HepG2 (cell line): ENCODE data around the gene ZCCHC17. TPM values are rescaled to one million over a fixed set of nuclear protein-coding genes. Genes with fewer than 3 reads are reported as not detected.

Experiments
- FOXA1 ChIP-seq, 2 experiments: fragments of 450-650 bp in 1 of 2; sonication (generic) in 1 of 2; formaldehyde crosslinking in 1 of 2; IDR thresholded peaks; 2 replicates each; pipeline versions ENCODE4 v1.4.0 to v1.6.1; 2016 to 2020; ENCODE audit warnings: missing genetic modification reagents in 1 of 2
- FOXM1 ChIP-seq: sonication (generic); formaldehyde crosslinking; IDR thresholded peaks from 2 replicates; pipeline ENCODE4 v1.5.0; 2020; ENCODE audit warnings: missing genetic modification reagents
- FOXP4 ChIP-seq: sonication (generic); formaldehyde crosslinking; IDR thresholded peaks from 2 replicates; pipeline ENCODE4 v1.4.0; 2020; ENCODE audit warnings: missing genetic modification reagents
- IKZF4 ChIP-seq: sonication (generic); formaldehyde crosslinking; IDR thresholded peaks from 2 replicates; pipeline ENCODE4 v1.5.1; 2020; ENCODE audit warnings: borderline replicate concordance, mild to moderate bottlenecking, low read depth, missing genetic modification reagents; ENCODE audit errors: not compliant biosample characterization
- KLF6 ChIP-seq: IDR thresholded peaks from 2 replicates; pipeline ENCODE4 v1.8.0; 2016; ENCODE audit warnings: missing biosample characterization, missing genetic modification reagents
- MXD1 ChIP-seq: sonication (generic); formaldehyde crosslinking; IDR thresholded peaks from 2 replicates; pipeline ENCODE4 v1.4.0; 2020; ENCODE audit warnings: mild to moderate bottlenecking, missing genetic modification reagents
- NFAT5 ChIP-seq: sonication (generic); formaldehyde crosslinking; IDR thresholded peaks from 2 replicates; pipeline ENCODE4 v1.4.0; 2020; ENCODE audit warnings: missing genetic modification reagents
- NFATC3 ChIP-seq: sonication (generic); formaldehyde crosslinking; IDR thresholded peaks from 2 replicates; pipeline ENCODE4 v1.5.1; 2020; ENCODE audit warnings: mild to moderate bottlenecking, missing genetic modification reagents
- NFYB ChIP-seq: sonication (generic); formaldehyde crosslinking; IDR thresholded peaks from 2 replicates; pipeline ENCODE4 v1.4.0; 2020; ENCODE audit warnings: missing genetic modification reagents
- PLSCR1 ChIP-seq: sonication (generic); formaldehyde crosslinking; IDR thresholded peaks from 2 replicates; pipeline ENCODE4 v1.5.0; 2020; ENCODE audit warnings: missing genetic modification reagents, mild to moderate bottlenecking, borderline replicate concordance
- POLR2AphosphoS2 ChIP-seq: IDR thresholded peaks from 2 replicates; pipeline ENCODE4 v1.6.1; 2011; ENCODE audit warnings: low read depth, low read length, improper control_type of control experiment
- RBFOX2 ChIP-seq: fragments of 200-400 bp; formaldehyde crosslinking; IDR thresholded peaks from 2 replicates; pipeline ENCODE4 v1.6.1; 2017; ENCODE audit warnings: low read depth, mild to moderate bottlenecking, low read length
- RBM22 ChIP-seq: fragments of 200-400 bp; formaldehyde crosslinking; optimal IDR thresholded peaks from 2 replicates; pipeline ENCODE3; 2017; ENCODE audit warnings: mild to moderate bottlenecking, low read length, moderate library complexity
- SOX6 ChIP-seq, 2 experiments: fragments of 450-650 bp in 1 of 2; sonication (generic) in 1 of 2; formaldehyde crosslinking in 1 of 2; IDR thresholded peaks; 2 replicates each; pipeline versions ENCODE4 v1.4.0 to v1.6.1; 2017 to 2020; ENCODE audit warnings: antibody characterized with exemption in 1 of 2, mild to moderate bottlenecking in 1 of 2, missing genetic modification reagents in 1 of 2
- STAT5B ChIP-seq: sonication (generic); formaldehyde crosslinking; IDR thresholded peaks from 2 replicates; pipeline ENCODE4 v1.4.0; 2020; ENCODE audit warnings: missing genetic modification reagents
- ZNF10 ChIP-seq: sonication (generic); formaldehyde crosslinking; IDR thresholded peaks from 2 replicates; pipeline ENCODE4 v1.4.0; 2020; ENCODE audit warnings: mild to moderate bottlenecking, low read depth, missing genetic modification reagents, borderline replicate concordance
- ZNF232 ChIP-seq: sonication (generic); formaldehyde crosslinking; IDR thresholded peaks from 2 replicates; pipeline ENCODE4 v1.4.0; 2020; ENCODE audit warnings: missing genetic modification reagents, borderline replicate concordance
- ZNF614 ChIP-seq: IDR thresholded peaks from 2 replicates; pipeline ENCODE4 v1.6.1; 2018; ENCODE audit warnings: missing biosample characterization, missing genetic modification reagents, inconsistent platforms, borderline replicate concordance
- ZNF615 ChIP-seq: sonication (generic); formaldehyde crosslinking; IDR thresholded peaks from 2 replicates; pipeline ENCODE4 v1.5.0; 2020; ENCODE audit warnings: mild to moderate bottlenecking, missing genetic modification reagents, borderline replicate concordance
- ZNF629 ChIP-seq: sonication (generic); formaldehyde crosslinking; conservative IDR thresholded peaks from 2 replicates; pipeline ENCODE4 v1.5.0; 2020; ENCODE audit warnings: missing genetic modification reagents
- ZNF850 ChIP-seq: sonication (generic); formaldehyde crosslinking; conservative IDR thresholded peaks from 2 replicates; pipeline ENCODE4 v1.9.0; 2021; ENCODE audit warnings: mild to moderate bottlenecking, missing genetic modification reagents
- ZSCAN31 ChIP-seq: sonication (generic); formaldehyde crosslinking; IDR thresholded peaks from 2 replicates; pipeline ENCODE4 v1.5.0; 2020; ENCODE audit warnings: low read depth, mild to moderate bottlenecking, missing genetic modification reagents
- polyA plus RNA-seq, 8 experiments: library from polyadenylated mRNA; depleted of rRNA in 3 of 8; stranded (reverse) in 7 of 8; unstranded in 1 of 8; fragments of >200 nt; fragmentation: Illumina TruSeq in 4 of 8; extraction: Trizol in 4 of 8; gene quantifications; 2 replicates each; pipeline versions ENCODE4 v1.2.1 to v1.2.3, GENCODE V29; 2011 to 2016; ENCODE audit warnings: low read depth in 4 of 8, missing spikeins in 1 of 8, mixed read lengths in 1 of 8; ENCODE audit not compliant: insufficient read depth in 1 of 8
- total RNA-seq, 5 experiments: library from RNA; depleted of rRNA; stranded (reverse); fragments of >200 nt; fragmentation: Illumina TruSeq; extraction: Trizol; gene quantifications; 2 replicates each; pipeline ENCODE4 v1.2.3, GENCODE V29; 2016; ENCODE audit warnings: low read depth in 1 of 5

The ZCCHC17 gene
- total and polyA plus RNA-seq, 2 of the 13 experiments (the other 11 are each of a cell fraction or from before 2014, with no cell fraction given): 20.5 to 53.0 TPM

- no peak for TF ChIP-seq FOXP4 (CRISPR knock-in tag)
- 0 out of 2 replicates have a peak, but pooled peaks have one; percentile 21 for TF ChIP-seq ZNF232 (CRISPR knock-in tag)
- TF ChIP-seq NFATC3 (CRISPR knock-in tag): 0 out of 2 replicates have a peak, but pooled peaks have one; percentile 48
- peak; percentile 47; the same call in 1 of the 2 replicates for TF ChIP-seq MXD1 (CRISPR knock-in tag)
- no peak for TF ChIP-seq POLR2AphosphoS2
- TF ChIP-seq RBFOX2: no peak
- TF ChIP-seq IKZF4 (CRISPR knock-in tag): peak; percentile 66
- TF ChIP-seq RBM22: no peak
- TF ChIP-seq ZNF10 (CRISPR knock-in tag): no peak
- no peak for TF ChIP-seq PLSCR1
- no peak for TF ChIP-seq KLF6
- no peak for TF ChIP-seq ZNF629 (CRISPR knock-in tag)
- no peak for TF ChIP-seq STAT5B
- TF ChIP-seq ZNF850 (CRISPR knock-in tag): no peak
- no peak for TF ChIP-seq SOX6 (IDR thresholded peaks at IDR 0.05)
- TF ChIP-seq SOX6 (CRISPR knock-in tag; IDR thresholded peaks at IDR 0.05): peak; percentile 50
- no peak; the same call in 1 of the 2 replicates for TF ChIP-seq NFAT5 (CRISPR knock-in tag)
- TF ChIP-seq ZNF615: no peak
- no peak for TF ChIP-seq ZSCAN31 (CRISPR knock-in tag)
- TF ChIP-seq FOXA1 (IDR thresholded peaks at IDR 0.05): no peak
- no peak for TF ChIP-seq FOXA1 (CRISPR knock-in tag; IDR thresholded peaks at IDR 0.05)
- no peak for TF ChIP-seq FOXM1 (CRISPR knock-in tag)
- TF ChIP-seq ZNF614: peak; percentile 46; the same call in 1 of the 2 replicates
- no peak for TF ChIP-seq NFYB (CRISPR knock-in tag)
Measured at GRCh38 chr1:31394584-31395193, 97.9 kb downstream of the ZCCHC17 start (continued).
